Kidney epithelial cell (primary cell): Measurements from ENCODE around the gene GRHPR. TPM values are rescaled to one million over a fixed set of nuclear protein-coding genes. Genes with fewer than 3 reads are reported as not detected.

Source experiments
- DNase-seq: peaks from one replicate; pipeline ENCODE4 v3.0.0-alpha.2; 2010; ENCODE audit warnings: low read depth
- H3K27me3 ChIP-seq: 2 replicates; pipeline ENCODE4 v1.6.0; 2011; ENCODE audit warnings: low read length; ENCODE audit not compliant: control insufficient read depth, insufficient read depth
- H3K36me3 ChIP-seq: 2 replicates; pipeline ENCODE4 v1.5.1; 2011; ENCODE audit warnings: low read length; ENCODE audit not compliant: control insufficient read depth, insufficient read depth
- H3K4me3 ChIP-seq: 2 replicates; pipeline ENCODE4 v1.5.1; 2011; ENCODE audit warnings: low read depth, mild to moderate bottlenecking, control low read depth, low read length
- total RNA-seq: library from RNA; depleted of rRNA; stranded (reverse); fragments of >200 nt; gene quantifications from 2 replicates; pipeline ENCODE4 v1.2.3, GENCODE V29; 2015
- TF ChIP-seq, protein P1 (sequence below): IDR thresholded peaks from 2 replicates; pipeline ENCODE4 v1.5.1; 2011; ENCODE audit warnings: mild to moderate bottlenecking, moderate library complexity, low read length, control low read depth, inconsistent platforms; ENCODE audit not compliant: insufficient read depth, poor library complexity, severe bottlenecking

GRHPR gene
- total RNA-seq, 1 donor from 2014 or later: 142 TPM

- Histone ChIP-seq H3K4me3 (no peak overlapping the region), H3K36me3 (no peaks in the 10 kb centered on the region), H3K27me3 (no peaks in the 10 kb centered on the region)
- TF ChIP-seq, protein P1, sequence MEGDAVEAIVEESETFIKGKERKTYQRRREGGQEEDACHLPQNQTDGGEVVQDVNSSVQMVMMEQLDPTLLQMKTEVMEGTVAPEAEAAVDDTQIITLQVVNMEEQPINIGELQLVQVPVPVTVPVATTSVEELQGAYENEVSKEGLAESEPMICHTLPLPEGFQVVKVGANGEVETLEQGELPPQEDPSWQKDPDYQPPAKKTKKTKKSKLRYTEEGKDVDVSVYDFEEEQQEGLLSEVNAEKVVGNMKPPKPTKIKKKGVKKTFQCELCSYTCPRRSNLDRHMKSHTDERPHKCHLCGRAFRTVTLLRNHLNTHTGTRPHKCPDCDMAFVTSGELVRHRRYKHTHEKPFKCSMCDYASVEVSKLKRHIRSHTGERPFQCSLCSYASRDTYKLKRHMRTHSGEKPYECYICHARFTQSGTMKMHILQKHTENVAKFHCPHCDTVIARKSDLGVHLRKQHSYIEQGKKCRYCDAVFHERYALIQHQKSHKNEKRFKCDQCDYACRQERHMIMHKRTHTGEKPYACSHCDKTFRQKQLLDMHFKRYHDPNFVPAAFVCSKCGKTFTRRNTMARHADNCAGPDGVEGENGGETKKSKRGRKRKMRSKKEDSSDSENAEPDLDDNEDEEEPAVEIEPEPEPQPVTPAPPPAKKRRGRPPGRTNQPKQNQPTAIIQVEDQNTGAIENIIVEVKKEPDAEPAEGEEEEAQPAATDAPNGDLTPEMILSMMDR: no peak
- no peak for DNase-seq
These were observed 13.4 kb upstream of the GRHPR start for GRCh38 chr9:37408933-37409710.

- Histone ChIP-seq H3K4me3 (no peak overlapping the region), H3K27me3 (no peaks in the 10 kb centered on the region), H3K36me3 (no peaks in the 10 kb centered on the region)
- no peak for DNase-seq
- TF ChIP-seq, protein P1: no peak
These were observed 12.1 kb upstream of the GRHPR start for GRCh38 chr9:37410354-37410861.

- Histone ChIP-seq H3K4me3 (no peak overlapping the region), H3K27me3 (no peaks in the 10 kb centered on the region), H3K36me3 (no peaks in the 10 kb centered on the region)
- TF ChIP-seq, protein P1: peak; percentile 21
- DNase-seq: no peak
These were observed 11.3 kb upstream of the GRHPR start for GRCh38 chr9:37410969-37411785.

GRCh38 chr9:37412431-37413151 is 9.9 kb upstream of the GRHPR start:
- no peaks in the 10 kb centered on the region for H3K27me3 ChIP-seq
- no peaks in the 10 kb centered on the region for H3K36me3 ChIP-seq
- peak; percentile 31 for DNase-seq
- TF ChIP-seq, protein P1: no peak
- H3K4me3 ChIP-seq: no peak overlapping the region

- Histone ChIP-seq H3K27me3 (no peaks in the 10 kb centered on the region), H3K4me3 (no peak overlapping the region), H3K36me3 (no peaks in the 10 kb centered on the region)
- no peak for DNase-seq
- TF ChIP-seq, protein P1: no peak
These were observed 9.2 kb upstream of the GRHPR start for GRCh38 chr9:37413311-37413710.
